HepG2 (cell line): Measurements from ENCODE around the gene DCDC2. TPM values are rescaled to one million over a fixed set of nuclear protein-coding genes. Genes with fewer than 3 reads are reported as not detected.

ENCODE experiments used
- CHD4 ChIP-seq: fragments of 200-600 bp; sonication (generic); IDR thresholded peaks from 2 replicates; pipeline ENCODE4 v1.7.0; 2017; ENCODE audit warnings: mild to moderate bottlenecking, low read length, borderline replicate concordance
- DR1 ChIP-seq: sonication (generic); formaldehyde crosslinking; IDR thresholded peaks from 2 replicates; pipeline ENCODE4 v1.8.0; 2021; ENCODE audit warnings: mild to moderate bottlenecking, missing genetic modification reagents, inconsistent platforms
- GTF2F1 ChIP-seq: fragments of 150-350 bp; IDR thresholded peaks from 2 replicates; pipeline ENCODE4 v1.6.1; 2014; ENCODE audit warnings: low read length
- HDAC1 ChIP-seq: sonication (generic); formaldehyde crosslinking; IDR thresholded peaks from 2 replicates; pipeline ENCODE4 v1.5.1; 2020; ENCODE audit warnings: mild to moderate bottlenecking, missing genetic modification reagents
- MAZ ChIP-seq, 2 experiments: sonication (generic) in 1 of 2; formaldehyde crosslinking in 1 of 2; IDR thresholded peaks; 2 replicates each; pipeline versions ENCODE4 v1.5.0 to v1.6.1; 2012 to 2020; ENCODE audit warnings: low read depth in 2 of 2, mild to moderate bottlenecking in 2 of 2, borderline replicate concordance in 1 of 2, improper control_type of control experiment in 1 of 2, low read length in 1 of 2, missing genetic modification reagents in 1 of 2, moderate library complexity in 1 of 2
- PITX1 ChIP-seq: sonication (generic); formaldehyde crosslinking; IDR thresholded peaks from 2 replicates; pipeline ENCODE4 v1.5.1; 2020; ENCODE audit warnings: mild to moderate bottlenecking, missing genetic modification reagents
- REST ChIP-seq, 2 experiments: IDR thresholded peaks; 2 replicates each; pipeline ENCODE4 v1.6.1; 2011 to 2012; ENCODE audit warnings: low read length in 2 of 2, borderline replicate concordance in 1 of 2, low read depth in 1 of 2, mild to moderate bottlenecking in 1 of 2, moderate library complexity in 1 of 2
- SRY ChIP-seq: sonication (generic); formaldehyde crosslinking; IDR thresholded peaks from 2 replicates; pipeline ENCODE4 v1.8.0; 2022; ENCODE audit warnings: mild to moderate bottlenecking, missing genetic modification reagents
- TEF ChIP-seq: sonication (generic); formaldehyde crosslinking; IDR thresholded peaks from 2 replicates; pipeline ENCODE4 v1.5.0; 2020; ENCODE audit warnings: missing genetic modification reagents
- ZBED4 ChIP-seq: sonication (generic); formaldehyde crosslinking; IDR thresholded peaks from 2 replicates; pipeline ENCODE4 v1.4.0; 2020; ENCODE audit warnings: missing genetic modification reagents, borderline replicate concordance
- ZNF432 ChIP-seq: sonication (generic); formaldehyde crosslinking; IDR thresholded peaks from 2 replicates; pipeline ENCODE4 v1.5.0; 2020; ENCODE audit warnings: missing genetic modification reagents, mild to moderate bottlenecking, borderline replicate concordance
- ZSCAN31 ChIP-seq: sonication (generic); formaldehyde crosslinking; IDR thresholded peaks from 2 replicates; pipeline ENCODE4 v1.5.0; 2020; ENCODE audit warnings: low read depth, mild to moderate bottlenecking, missing genetic modification reagents
- polyA plus RNA-seq, 8 experiments: library from polyadenylated mRNA; depleted of rRNA in 3 of 8; stranded (reverse) in 7 of 8; unstranded in 1 of 8; fragments of >200 nt; fragmentation: Illumina TruSeq in 4 of 8; extraction: Trizol in 4 of 8; gene quantifications; 2 replicates each; pipeline versions ENCODE4 v1.2.1 to v1.2.3, GENCODE V29; 2011 to 2016; ENCODE audit warnings: low read depth in 4 of 8, missing spikeins in 1 of 8, mixed read lengths in 1 of 8; ENCODE audit not compliant: insufficient read depth in 1 of 8
- total RNA-seq, 5 experiments: library from RNA; depleted of rRNA; stranded (reverse); fragments of >200 nt; fragmentation: Illumina TruSeq; extraction: Trizol; gene quantifications; 2 replicates each; pipeline ENCODE4 v1.2.3, GENCODE V29; 2016; ENCODE audit warnings: low read depth in 1 of 5
- TF ChIP-seq, protein P1 (sequence below): sonication (generic); formaldehyde crosslinking; IDR thresholded peaks from 2 replicates; pipeline ENCODE4 v1.9.0; 2021; ENCODE audit warnings: missing genetic modification reagents, borderline replicate concordance

DCDC2 gene
- total and polyA plus RNA-seq, 2 of the 13 experiments (the other 11 are each of a cell fraction or from before 2014, with no cell fraction given) = 9.0 to 36.2 TPM

DNA sequence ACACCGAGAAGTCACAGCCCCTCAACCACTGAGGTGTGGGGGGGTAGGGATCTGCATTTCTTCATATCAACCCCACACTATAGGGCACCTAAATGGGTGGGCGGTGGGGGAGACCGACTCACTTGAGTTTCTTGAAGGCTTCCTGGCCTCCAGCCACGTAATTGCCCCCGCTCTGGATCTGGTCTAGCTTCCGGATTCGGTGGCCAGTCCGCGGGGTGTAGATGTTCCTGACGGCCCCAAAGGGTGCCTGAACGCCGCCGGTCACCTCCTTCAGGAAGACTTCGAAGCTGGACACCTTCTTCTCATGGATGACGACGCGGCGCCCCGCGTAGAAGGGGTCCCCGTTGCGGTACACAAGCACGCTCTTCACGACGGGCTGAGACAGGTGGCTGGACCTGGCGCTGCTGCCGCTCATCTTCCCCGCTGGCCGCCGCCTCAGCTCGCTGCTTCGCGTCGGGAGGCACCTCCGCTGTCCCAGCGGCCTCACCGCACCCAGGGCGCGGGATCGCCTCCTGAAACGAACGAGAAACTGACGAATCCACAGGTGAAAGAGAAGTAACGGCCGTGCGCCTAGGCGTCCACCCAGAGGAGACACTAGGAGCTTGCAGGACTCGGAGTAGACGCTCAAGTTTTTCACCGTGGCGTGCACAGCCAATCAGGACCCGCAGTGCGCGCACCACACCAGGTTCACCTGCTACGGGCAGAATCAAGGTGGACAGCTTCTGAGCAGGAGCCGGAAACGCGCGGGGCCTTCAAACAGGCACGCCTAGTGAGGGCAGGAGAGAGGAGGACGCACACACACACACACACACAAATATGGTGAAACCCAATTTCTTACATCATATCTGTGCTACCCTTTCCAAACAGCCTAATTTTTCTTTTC lies at the start of gene DCDC2 (continued):
- TF ChIP-seq SRY = peak; percentile 96
- no peak for TF ChIP-seq CHD4
- TF ChIP-seq, protein P1, sequence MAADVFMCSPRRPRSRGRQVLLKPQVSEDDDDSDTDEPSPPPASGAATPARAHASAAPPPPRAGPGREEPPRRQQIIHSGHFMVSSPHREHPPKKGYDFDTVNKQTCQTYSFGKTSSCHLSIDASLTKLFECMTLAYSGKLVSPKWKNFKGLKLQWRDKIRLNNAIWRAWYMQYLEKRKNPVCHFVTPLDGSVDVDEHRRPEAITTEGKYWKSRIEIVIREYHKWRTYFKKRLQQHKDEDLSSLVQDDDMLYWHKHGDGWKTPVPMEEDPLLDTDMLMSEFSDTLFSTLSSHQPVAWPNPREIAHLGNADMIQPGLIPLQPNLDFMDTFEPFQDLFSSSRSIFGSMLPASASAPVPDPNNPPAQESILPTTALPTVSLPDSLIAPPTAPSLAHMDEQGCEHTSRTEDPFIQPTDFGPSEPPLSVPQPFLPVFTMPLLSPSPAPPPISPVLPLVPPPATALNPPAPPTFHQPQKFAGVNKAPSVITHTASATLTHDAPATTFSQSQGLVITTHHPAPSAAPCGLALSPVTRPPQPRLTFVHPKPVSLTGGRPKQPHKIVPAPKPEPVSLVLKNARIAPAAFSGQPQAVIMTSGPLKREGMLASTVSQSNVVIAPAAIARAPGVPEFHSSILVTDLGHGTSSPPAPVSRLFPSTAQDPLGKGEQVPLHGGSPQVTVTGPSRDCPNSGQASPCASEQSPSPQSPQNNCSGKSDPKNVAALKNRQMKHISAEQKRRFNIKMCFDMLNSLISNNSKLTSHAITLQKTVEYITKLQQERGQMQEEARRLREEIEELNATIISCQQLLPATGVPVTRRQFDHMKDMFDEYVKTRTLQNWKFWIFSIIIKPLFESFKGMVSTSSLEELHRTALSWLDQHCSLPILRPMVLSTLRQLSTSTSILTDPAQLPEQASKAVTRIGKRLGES = no peak
- TF ChIP-seq ZNF432 (CRISPR knock-in tag) = no peak
- peak; percentile 96 for TF ChIP-seq ZSCAN31 (CRISPR knock-in tag)
- TF ChIP-seq TEF (CRISPR knock-in tag) = no peak
- no peak for TF ChIP-seq MAZ (IDR thresholded peaks at IDR 0.05; ENCODE audit: borderline replicate concordance, low read depth, low read length)
- TF ChIP-seq MAZ (CRISPR knock-in tag; IDR thresholded peaks at IDR 0.05; ENCODE audit: low read depth) = peak; percentile 85
- peak; percentile 66 for TF ChIP-seq PITX1 (CRISPR knock-in tag)
- TF ChIP-seq REST (IDR thresholded peaks at IDR 0.05; ENCODE audit: borderline replicate concordance in 1 of 2, low read depth in 1 of 2, low read length in 2 of 2) = no peak
- peak; percentile 52; the same call in 1 of the 2 replicates for TF ChIP-seq DR1
- no peak for TF ChIP-seq GTF2F1
- TF ChIP-seq ZBED4 (CRISPR knock-in tag) = peak; percentile 48; the same call in 1 of the 2 replicates
- TF ChIP-seq HDAC1 (CRISPR knock-in tag) = peak; percentile 93
